H9 (cell line): ENCODE data around the gene PRAMEF7. TPM values are rescaled to one million over a fixed set of nuclear protein-coding genes. Genes with fewer than 3 reads are reported as not detected.
"Not testable (repeated sequence)": the region's sequence is repeated elsewhere in the genome, so short reads cannot be mapped to it uniquely, and the experiment has no call there.

Experiments used
- DNase-seq: peaks from one replicate; pipeline ENCODE4 v3.0.0-alpha.2; 2017
- H2AFZ ChIP-seq: one replicate; pipeline ENCODE4 v1.6.1; 2013; ENCODE audit warnings: mild to moderate bottlenecking, low read length, control low read depth, moderate library complexity
- H2AK5ac ChIP-seq: 2 replicates; pipeline ENCODE4 v1.6.1; 2013; ENCODE audit warnings: low read length, control low read depth, mixed read lengths; ENCODE audit not compliant: insufficient read length
- H2BK120ac ChIP-seq: one replicate; pipeline ENCODE4 v1.6.1; 2013; ENCODE audit warnings: low read depth, mild to moderate bottlenecking, low read length, control low read depth, inconsistent platforms; ENCODE audit not compliant: poor library complexity, severe bottlenecking
- H2BK12ac ChIP-seq: 2 replicates; pipeline ENCODE4 v1.6.1; 2013; ENCODE audit warnings: low read length, control low read depth, mixed read lengths, low read depth; ENCODE audit not compliant: insufficient read length
- H2BK15ac ChIP-seq: 2 replicates; pipeline ENCODE4 v1.6.1; 2013; ENCODE audit warnings: low read depth, low read length, control low read depth
- H2BK20ac ChIP-seq: one replicate; pipeline ENCODE4 v1.6.1; 2013; ENCODE audit warnings: low read depth, mild to moderate bottlenecking, low read length, control low read depth, inconsistent platforms; ENCODE audit not compliant: poor library complexity, severe bottlenecking
- H2BK5ac ChIP-seq: 2 replicates; pipeline ENCODE4 v1.6.1; 2013; ENCODE audit warnings: low read length, control low read depth, mixed read lengths; ENCODE audit not compliant: insufficient read length
- H3K14ac ChIP-seq: 2 replicates; pipeline ENCODE4 v1.6.1; 2013; ENCODE audit warnings: low read length, control low read depth; ENCODE audit not compliant: insufficient read depth
- H3K18ac ChIP-seq: 2 replicates; pipeline ENCODE4 v1.6.1; 2013; ENCODE audit warnings: low read depth, mild to moderate bottlenecking, mixed read lengths, low read length, control low read depth; ENCODE audit not compliant: insufficient read length
- H3K23ac ChIP-seq: 2 replicates; pipeline ENCODE4 v1.6.1; 2013; ENCODE audit warnings: low read length, control low read depth, mixed read lengths, low read depth; ENCODE audit not compliant: insufficient read length
- H3K23me2 ChIP-seq: 2 replicates; pipeline ENCODE4 v1.6.1; 2013; ENCODE audit warnings: low read depth, mild to moderate bottlenecking, mixed read lengths, low read length, control low read depth; ENCODE audit not compliant: insufficient read length, poor library complexity, severe bottlenecking
- H3K27ac ChIP-seq: 2 replicates; pipeline ENCODE4 v1.5.1; 2013; ENCODE audit warnings: low read length, control low read depth, mixed read lengths, low read depth; ENCODE audit not compliant: insufficient read length
- H3K27me3 ChIP-seq: 2 replicates; pipeline ENCODE4 v1.6.1; 2013; ENCODE audit warnings: low read length, control low read depth, inconsistent platforms; ENCODE audit not compliant: insufficient read depth
- H3K4ac ChIP-seq: 2 replicates; pipeline ENCODE4 v1.6.1; 2013; ENCODE audit warnings: low read depth, mild to moderate bottlenecking, control low read depth, inconsistent platforms, low read length, moderate library complexity
- H3K4me1 ChIP-seq: 2 replicates; pipeline ENCODE4 v1.6.1; 2013; ENCODE audit warnings: low read length, control low read depth, inconsistent platforms; ENCODE audit not compliant: insufficient read depth
- H3K4me2 ChIP-seq: 2 replicates; pipeline ENCODE4 v1.6.1; 2013; ENCODE audit warnings: low read length, control low read depth, mixed read lengths; ENCODE audit not compliant: insufficient read length, insufficient read depth
- H3K56ac ChIP-seq: 2 replicates; pipeline ENCODE4 v1.6.1; 2013; ENCODE audit warnings: low read depth, mild to moderate bottlenecking, mixed read lengths, low read length, control low read depth; ENCODE audit not compliant: insufficient read length
- H3K79me1 ChIP-seq: 2 replicates; pipeline ENCODE4 v1.6.1; 2013; ENCODE audit warnings: low read depth, mild to moderate bottlenecking, moderate library complexity, low read length, control low read depth, inconsistent platforms; ENCODE audit not compliant: insufficient read depth, poor library complexity, severe bottlenecking
- H3K79me2 ChIP-seq: 2 replicates; pipeline ENCODE4 v1.6.1; 2013; ENCODE audit warnings: low read length, control low read depth, inconsistent platforms; ENCODE audit not compliant: insufficient read depth
- H3K9ac ChIP-seq: 2 replicates; pipeline ENCODE4 v1.6.1; 2013; ENCODE audit warnings: low read length, control low read depth, mixed read lengths; ENCODE audit not compliant: insufficient read length; ENCODE audit errors: extremely low read depth
- H3K9me3 ChIP-seq: one replicate; pipeline ENCODE4 v1.6.1; 2013; ENCODE audit warnings: low read depth, low read length, inconsistent platforms; ENCODE audit not compliant: control insufficient read depth
- H3T11ph ChIP-seq: one replicate; pipeline ENCODE4 v1.6.1; 2013; ENCODE audit warnings: mild to moderate bottlenecking, low read length, control low read depth, inconsistent platforms
- H4K20me1 ChIP-seq: one replicate; pipeline ENCODE4 v1.6.1; 2013; ENCODE audit not compliant: control insufficient read depth, insufficient read length, insufficient read depth
- H4K5ac ChIP-seq: 2 replicates; pipeline ENCODE4 v1.6.1; 2013; ENCODE audit warnings: low read depth, mild to moderate bottlenecking, mixed read lengths, low read length, control low read depth; ENCODE audit not compliant: insufficient read length
- H4K8ac ChIP-seq: replicated peaks from 2 replicates; pipeline ENCODE4 v1.6.1; 2013; ENCODE audit warnings: low read length, control low read depth, mixed read lengths, low read depth; ENCODE audit not compliant: insufficient read length
- H4K91ac ChIP-seq: 2 replicates; pipeline ENCODE4 v1.6.1; 2013; ENCODE audit warnings: low read depth, mild to moderate bottlenecking, moderate library complexity, mixed read lengths, low read length, control low read depth; ENCODE audit not compliant: insufficient read length
- H3K27ac Mint-ChIP-seq, 3 experiments: 2 replicates in 2 of 3; 3 replicates in 1 of 3; pipeline ENCODE4 v1.8.0; 2020 to 2021; ENCODE audit warnings: mixed read lengths in 3 of 3, mild to moderate bottlenecking in 1 of 3, moderate library complexity in 1 of 3
- H3K27me3 Mint-ChIP-seq: 2 replicates; pipeline ENCODE4 v1.8.0; 2021; ENCODE audit warnings: low read depth, mild to moderate bottlenecking, moderate library complexity, mixed read lengths
- H3K36me3 Mint-ChIP-seq, 3 experiments: 2 replicates in 2 of 3; 3 replicates in 1 of 3; pipeline ENCODE4 v1.8.0; 2020 to 2021; ENCODE audit warnings: low read depth in 3 of 3, mixed read lengths in 3 of 3; ENCODE audit not compliant: insufficient read depth in 1 of 3
- H3K4me1 Mint-ChIP-seq, 2 experiments: 2 replicates each; pipeline ENCODE4 v1.8.0; 2020; ENCODE audit warnings: mixed read lengths in 2 of 2
- H3K4me3 Mint-ChIP-seq, 2 experiments: 2 replicates in 1 of 2; 3 replicates in 1 of 2; pipeline ENCODE4 v1.8.0; 2020 to 2021; ENCODE audit warnings: mild to moderate bottlenecking in 2 of 2, mixed read lengths in 2 of 2, moderate library complexity in 1 of 2
- H3K9me3 Mint-ChIP-seq, 2 experiments: 2 replicates in 1 of 2; 3 replicates in 1 of 2; pipeline ENCODE4 v1.8.0; 2020; ENCODE audit warnings: mild to moderate bottlenecking in 2 of 2, mixed read lengths in 2 of 2, moderate library complexity in 1 of 2
- WGBS: extraction: QIAGEN DNeasy Blood & Tissue Kit; methylation state at CpG from one replicate; pipeline ENCODE4 v1.1.7; 2013; ENCODE audit warnings: missing lambda C conversion rate, low lambda C conversion rate, mixed read lengths; ENCODE audit not compliant: insufficient read length; ENCODE audit errors: extremely low coverage; 5-methylcytosine and 5-hydroxymethylcytosine counted together
- long read RNA-seq: library from polyadenylated mRNA; unstranded; transcript quantifications from one replicate; pipeline ENCODE4 v2.0.0, GENCODE V29; 2020
- total RNA-seq: library from RNA; stranded (reverse); gene quantifications from 2 replicates; pipeline ENCODE4 v1.2.1, GENCODE V29; 2021

PRAMEF7 gene
- total RNA-seq, result not detected in 2 replicates
- long read RNA-seq, result 0 reads

- H3K27ac Mint-ChIP-seq, result not testable (repeated sequence)
- WGBS, result no CpG with 5 or more reads among the region's 1 CpG
Observed at GRCh38 chr1:12916310-12916709, at the start of gene PRAMEF7. Gene PRAMEF7, plus strand, starts transcription at chr1:12916610. Its CDS starts 1,083 bp downstream, at chr1:12917693.

DNA sequence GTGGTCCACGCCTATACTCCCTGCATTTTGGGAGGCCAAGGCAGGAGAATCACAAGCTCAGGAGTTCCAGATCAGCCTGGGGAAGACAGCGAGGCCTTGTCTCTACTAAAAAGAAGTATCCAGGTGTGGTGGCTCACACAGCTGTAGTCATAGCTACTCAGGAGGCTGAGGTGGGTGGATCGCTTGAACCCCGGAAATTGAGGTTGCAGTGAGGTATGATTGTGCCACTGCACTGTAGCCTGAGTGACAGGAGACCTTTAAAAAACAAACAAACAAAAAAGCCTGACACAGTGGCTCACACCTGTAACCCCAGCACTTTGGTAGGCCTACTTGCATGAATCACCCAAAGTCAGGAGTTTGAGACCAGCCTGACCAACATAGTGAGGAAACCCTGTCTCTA, 38.0 kb upstream of the PRAMEF7 start:
- H2BK15ac ChIP-seq, H2BK5ac ChIP-seq, H3K27ac ChIP-seq, H3K18ac ChIP-seq, H2BK120ac ChIP-seq, H3K9ac ChIP-seq, H3K79me2 ChIP-seq, H3K56ac ChIP-seq, H4K20me1 ChIP-seq, H2AK5ac ChIP-seq, H3K23ac ChIP-seq, H4K5ac ChIP-seq, H3K4me1 Mint-ChIP-seq, H2BK20ac ChIP-seq, H3T11ph ChIP-seq, H3K27ac Mint-ChIP-seq, H3K27me3 Mint-ChIP-seq, H3K4me2 ChIP-seq, H3K4me3 Mint-ChIP-seq, H4K91ac ChIP-seq, H3K36me3 Mint-ChIP-seq, H2BK12ac ChIP-seq, H3K9me3 ChIP-seq, DNase-seq, H3K79me1 ChIP-seq, H3K14ac ChIP-seq, H3K4me1 ChIP-seq, H3K23me2 ChIP-seq, H3K4ac ChIP-seq, H3K27me3 ChIP-seq, H2AFZ ChIP-seq, H4K8ac ChIP-seq: not testable (repeated sequence)
- H3K9me3 Mint-ChIP-seq, result peaks cover 11 to 18% of the 10 kb centered on the region in 2 experiments
- WGBS, result no CpG with 5 or more reads among the region's 4 CpGs

More at GRCh38 chr1:12916310-12916709, at the start of gene PRAMEF7:
- not testable (repeated sequence) for H3K79me1 ChIP-seq, H4K5ac ChIP-seq, H3K4me2 ChIP-seq, H4K20me1 ChIP-seq, H3K9ac ChIP-seq, H3K4ac ChIP-seq, H3K79me2 ChIP-seq, H4K8ac ChIP-seq, H3K9me3 Mint-ChIP-seq, H3K23me2 ChIP-seq, H4K91ac ChIP-seq, H3K18ac ChIP-seq, H2BK15ac ChIP-seq, H3K27me3 Mint-ChIP-seq, H3K36me3 Mint-ChIP-seq, H3K14ac ChIP-seq, DNase-seq, H3K4me1 ChIP-seq, H3T11ph ChIP-seq, H3K9me3 ChIP-seq, H3K56ac ChIP-seq, H2AK5ac ChIP-seq, H2BK20ac ChIP-seq, H3K27ac ChIP-seq, H3K27me3 ChIP-seq, H2BK5ac ChIP-seq, H2BK120ac ChIP-seq, H3K23ac ChIP-seq, H3K4me3 Mint-ChIP-seq, H2BK12ac ChIP-seq, H2AFZ ChIP-seq, H3K4me1 Mint-ChIP-seq
